Measurements from ENCODE around the gene GABRA1.

Gene GABRA1

GRCh38 chr5:161946911-161947310 is 99.0 kb downstream of the GABRA1 start:
- H3K4me3 ChIP-seq (ENCODE audit: low read depth, low read length), result no peak overlapping the region
- TF ChIP-seq, protein P1, sequence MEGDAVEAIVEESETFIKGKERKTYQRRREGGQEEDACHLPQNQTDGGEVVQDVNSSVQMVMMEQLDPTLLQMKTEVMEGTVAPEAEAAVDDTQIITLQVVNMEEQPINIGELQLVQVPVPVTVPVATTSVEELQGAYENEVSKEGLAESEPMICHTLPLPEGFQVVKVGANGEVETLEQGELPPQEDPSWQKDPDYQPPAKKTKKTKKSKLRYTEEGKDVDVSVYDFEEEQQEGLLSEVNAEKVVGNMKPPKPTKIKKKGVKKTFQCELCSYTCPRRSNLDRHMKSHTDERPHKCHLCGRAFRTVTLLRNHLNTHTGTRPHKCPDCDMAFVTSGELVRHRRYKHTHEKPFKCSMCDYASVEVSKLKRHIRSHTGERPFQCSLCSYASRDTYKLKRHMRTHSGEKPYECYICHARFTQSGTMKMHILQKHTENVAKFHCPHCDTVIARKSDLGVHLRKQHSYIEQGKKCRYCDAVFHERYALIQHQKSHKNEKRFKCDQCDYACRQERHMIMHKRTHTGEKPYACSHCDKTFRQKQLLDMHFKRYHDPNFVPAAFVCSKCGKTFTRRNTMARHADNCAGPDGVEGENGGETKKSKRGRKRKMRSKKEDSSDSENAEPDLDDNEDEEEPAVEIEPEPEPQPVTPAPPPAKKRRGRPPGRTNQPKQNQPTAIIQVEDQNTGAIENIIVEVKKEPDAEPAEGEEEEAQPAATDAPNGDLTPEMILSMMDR (IDR thresholded peaks at IDR 0.05; ENCODE audit: borderline replicate concordance, insufficient read depth, low read depth, low read length), result no peak
